GM10248 (cell line): ENCODE data around the gene TAC4.

Source experiments
- CTCF ChIA-PET: fragments of 300-600 bp; sonication (Branson Sonifier 250); formaldehyde crosslinking; extraction: SDS; loops from one replicate; lab custom pipeline; 2021; ENCODE audit warnings: antibody characterized with exemption; lab: Yijun Ruan, JAX
- POLR2A ChIA-PET: fragments of 350-650 bp; sonication (Branson Sonifier 250); formaldehyde crosslinking; extraction: SDS; loops from one replicate; lab custom pipeline; 2020; ENCODE audit warnings: antibody characterized with exemption; lab: Yijun Ruan, JAX
- DNase-seq: peaks from one replicate; pipeline ENCODE4 v3.0.0; 2012; ENCODE audit errors: extremely low spot score
- TF ChIP-seq, protein P1 (sequence below): IDR thresholded peaks from 2 replicates; pipeline ENCODE4 v1.5.1; 2012; ENCODE audit warnings: mild to moderate bottlenecking, low read depth; ENCODE audit errors: extremely low read depth, missing control alignments, control extremely low read depth

The TAC4 gene

DNA sequence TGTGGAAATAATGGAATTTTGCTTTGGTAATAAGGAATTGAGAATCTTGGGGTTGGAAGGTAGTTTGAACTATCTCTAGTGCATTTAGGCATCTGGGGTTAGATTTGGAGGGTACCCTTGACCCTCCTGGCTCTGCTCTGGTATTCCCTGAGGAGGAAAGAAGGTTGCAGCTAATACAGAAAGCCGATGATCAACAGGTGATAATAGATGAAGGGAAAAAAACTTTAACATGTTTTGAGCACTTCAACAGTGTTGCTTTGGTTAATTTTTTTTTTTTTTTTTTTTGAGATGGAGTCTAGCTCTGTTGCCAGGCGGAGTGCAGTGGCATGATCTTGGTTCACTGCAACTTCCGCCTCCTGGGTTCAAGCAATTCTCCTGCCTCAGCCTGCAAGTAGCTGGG lies 54.6 kb downstream of the TAC4 start:
- no peak for DNase-seq
- ChIA-PET CTCF (interaction anchor here (1.0 to 1.5 kb wide), 4 partner anchors 12 to 223 kb away, joined by 3 to 4 read pairs (median 3); no protein-coding TSS in a partner anchor), POLR2A (no interaction called here)
- TF ChIP-seq, protein P1, sequence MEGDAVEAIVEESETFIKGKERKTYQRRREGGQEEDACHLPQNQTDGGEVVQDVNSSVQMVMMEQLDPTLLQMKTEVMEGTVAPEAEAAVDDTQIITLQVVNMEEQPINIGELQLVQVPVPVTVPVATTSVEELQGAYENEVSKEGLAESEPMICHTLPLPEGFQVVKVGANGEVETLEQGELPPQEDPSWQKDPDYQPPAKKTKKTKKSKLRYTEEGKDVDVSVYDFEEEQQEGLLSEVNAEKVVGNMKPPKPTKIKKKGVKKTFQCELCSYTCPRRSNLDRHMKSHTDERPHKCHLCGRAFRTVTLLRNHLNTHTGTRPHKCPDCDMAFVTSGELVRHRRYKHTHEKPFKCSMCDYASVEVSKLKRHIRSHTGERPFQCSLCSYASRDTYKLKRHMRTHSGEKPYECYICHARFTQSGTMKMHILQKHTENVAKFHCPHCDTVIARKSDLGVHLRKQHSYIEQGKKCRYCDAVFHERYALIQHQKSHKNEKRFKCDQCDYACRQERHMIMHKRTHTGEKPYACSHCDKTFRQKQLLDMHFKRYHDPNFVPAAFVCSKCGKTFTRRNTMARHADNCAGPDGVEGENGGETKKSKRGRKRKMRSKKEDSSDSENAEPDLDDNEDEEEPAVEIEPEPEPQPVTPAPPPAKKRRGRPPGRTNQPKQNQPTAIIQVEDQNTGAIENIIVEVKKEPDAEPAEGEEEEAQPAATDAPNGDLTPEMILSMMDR: no peak

DNA sequence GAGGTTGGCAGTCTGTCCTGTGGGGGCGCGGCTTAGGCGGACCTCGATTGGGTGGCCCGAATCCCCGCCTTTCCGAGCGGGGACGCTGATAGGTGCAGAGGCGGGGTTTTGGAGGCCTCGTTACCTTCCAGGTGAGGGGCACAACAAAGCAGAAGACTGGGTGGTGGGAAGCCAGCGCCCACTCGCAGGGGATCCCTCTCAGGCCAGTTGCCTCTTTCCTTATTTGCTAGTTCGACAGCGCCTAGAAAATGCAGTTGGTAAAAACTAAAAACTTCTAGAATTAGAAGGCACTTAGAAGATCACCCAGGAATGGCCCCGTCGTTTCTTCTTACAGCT lies 58.7 kb downstream of the TAC4 start:
- TF ChIP-seq, protein P1: no peak
- ChIA-PET POLR2A (interaction anchor here (0.6 to 2.6 kb wide), 4 partner anchors 25 to 42 kb away, joined by 4 to 13 read pairs (median 8); partner anchors contain the start of gene FAM117A), CTCF (no interaction called here)
- no peak for DNase-seq

- DNase-seq: peak; percentile 97
- CTCF ChIA-PET: interaction anchor here (0.9 to 2.1 kb wide), 6 partner anchors 9 to 219 kb away, joined by 3 to 7 read pairs (median 4); no protein-coding TSS in a partner anchor
- POLR2A ChIA-PET: interaction anchor here (0.6 to 2.6 kb wide), 7 partner anchors 24 to 926 kb away, joined by 3 to 13 read pairs (median 4); partner anchors contain the start of gene FAM117A
- TF ChIP-seq, protein P1: no peak
These were observed 59.2 kb downstream of the TAC4 start, which contains the start of gene KAT7 for GRCh38 chr17:49788478-49789242. Gene KAT7, plus strand, starts transcription at chr17:49788681. Its CDS starts 154 bp downstream, at chr17:49788835.
